HG03469 (cell line): ENCODE measurements around the gene ELF3.
"Not testable (repeated sequence)": the region's sequence is repeated elsewhere in the genome, so short reads cannot be mapped to it uniquely, and the experiment has no call there.

Experiments
- ATAC-seq: cut with Tn5 transposase; IDR thresholded peaks from one replicate; pipeline ENCODE4 v1.9.1; 2021; ENCODE audit warnings: mild to moderate bottlenecking, moderate library complexity, moderate number of reproducible peaks; ENCODE audit not compliant: unreplicated experiment

The ELF3 gene

GRCh38 chr1:202010180-202011015 is at the start of gene ELF3:
Gene ELF3 (plus strand): TSS chr1:202010587. CDS start chr1:202011137, 550 bp downstream.
- no peak for ATAC-seq

DNA sequence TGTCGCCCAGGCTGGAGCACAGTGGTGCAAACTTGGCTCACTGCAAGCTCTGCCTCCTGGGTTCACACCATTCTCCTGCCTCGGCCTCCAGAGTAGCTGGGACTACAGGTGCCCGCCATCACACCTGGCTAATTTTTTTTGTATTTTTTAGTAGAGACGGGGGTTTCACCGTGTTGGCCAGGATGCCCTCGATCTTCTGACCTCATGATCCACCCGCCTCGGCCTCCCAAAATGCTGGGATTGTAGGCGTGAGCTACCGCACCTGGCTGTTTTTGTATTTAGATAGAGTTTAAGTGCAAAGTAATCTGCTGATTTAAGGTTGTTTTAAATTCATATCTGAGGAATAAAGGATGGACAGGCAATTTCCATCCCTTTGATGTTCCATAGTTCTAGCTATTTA is 48.0 kb upstream of the ELF3 start:
- not testable (repeated sequence) for ATAC-seq

GRCh38 chr1:201964261-201964660 is 46.1 kb upstream of the ELF3 start:
- no peak for ATAC-seq

- ATAC-seq, result no peak
These were observed 44.2 kb upstream of the ELF3 start for GRCh38 chr1:201966171-201966570.

- no peak for ATAC-seq
These were observed 42.0 kb upstream of the ELF3 start for GRCh38 chr1:201968202-201968925.

DNA sequence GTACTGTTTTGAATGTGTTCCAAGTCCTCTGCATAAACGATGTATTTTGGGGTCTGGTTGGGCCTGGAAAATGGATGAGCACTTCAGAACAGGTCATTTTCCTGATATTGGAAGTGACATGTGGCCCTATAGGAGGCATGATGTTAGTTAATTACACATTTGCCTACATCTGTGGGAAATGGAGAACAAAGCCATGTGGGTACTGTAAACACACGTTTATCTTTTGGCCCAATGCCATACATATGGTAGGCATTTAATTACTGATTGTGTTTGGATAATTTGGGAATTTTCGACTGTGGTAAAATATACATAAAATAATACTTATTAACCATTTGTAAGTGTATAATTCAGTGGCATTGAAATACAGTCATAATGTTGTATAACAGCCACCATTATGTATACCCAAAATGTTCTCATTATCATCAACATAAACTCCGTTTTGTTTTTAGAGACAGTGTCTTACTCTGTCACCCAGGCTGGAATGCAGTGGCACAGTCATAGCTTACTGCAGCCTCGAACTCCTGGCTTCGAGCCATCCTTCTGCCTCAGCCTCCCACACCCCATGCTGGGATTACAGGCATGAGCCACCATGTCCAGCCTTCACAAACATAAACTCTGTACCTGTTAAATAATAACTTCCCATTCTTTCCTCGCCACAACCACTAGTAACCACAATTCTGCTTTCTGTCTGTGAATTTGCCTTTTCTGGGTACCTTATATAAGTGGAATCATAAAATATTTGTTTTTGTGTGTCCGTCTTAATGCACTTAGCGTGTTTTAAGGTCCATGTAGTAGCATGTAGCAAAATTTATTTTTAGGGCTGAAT is 39.8 kb upstream of the ELF3 start:
- no peak for ATAC-seq

DNA sequence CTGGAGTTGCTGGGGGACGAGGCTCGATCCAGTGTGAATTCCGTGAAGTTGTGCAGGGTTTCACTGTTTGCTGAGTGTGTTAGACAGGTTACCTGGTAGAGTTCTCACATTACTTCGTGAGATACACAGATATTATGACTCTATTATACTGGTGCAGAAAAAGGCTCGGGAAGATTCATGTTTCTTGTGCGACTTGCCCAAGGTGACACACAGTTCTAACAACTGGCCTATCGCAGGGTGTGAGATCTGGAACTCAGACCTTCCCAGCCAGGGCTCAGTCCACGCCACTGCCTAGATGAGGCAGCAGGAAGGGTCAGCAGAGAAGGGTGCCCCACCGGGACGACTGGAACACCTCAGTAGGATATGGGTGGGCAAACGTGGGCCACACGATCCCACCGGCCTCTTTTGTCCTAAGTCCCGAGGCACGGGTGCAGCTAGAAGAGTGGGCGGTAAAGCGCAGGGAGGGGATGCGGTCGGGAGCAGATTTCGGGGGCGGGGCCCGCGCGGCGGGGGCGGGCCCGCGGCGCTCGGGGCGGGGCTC is 28.2 kb upstream of the ELF3 start:
- peak; percentile 6 for ATAC-seq

DNA sequence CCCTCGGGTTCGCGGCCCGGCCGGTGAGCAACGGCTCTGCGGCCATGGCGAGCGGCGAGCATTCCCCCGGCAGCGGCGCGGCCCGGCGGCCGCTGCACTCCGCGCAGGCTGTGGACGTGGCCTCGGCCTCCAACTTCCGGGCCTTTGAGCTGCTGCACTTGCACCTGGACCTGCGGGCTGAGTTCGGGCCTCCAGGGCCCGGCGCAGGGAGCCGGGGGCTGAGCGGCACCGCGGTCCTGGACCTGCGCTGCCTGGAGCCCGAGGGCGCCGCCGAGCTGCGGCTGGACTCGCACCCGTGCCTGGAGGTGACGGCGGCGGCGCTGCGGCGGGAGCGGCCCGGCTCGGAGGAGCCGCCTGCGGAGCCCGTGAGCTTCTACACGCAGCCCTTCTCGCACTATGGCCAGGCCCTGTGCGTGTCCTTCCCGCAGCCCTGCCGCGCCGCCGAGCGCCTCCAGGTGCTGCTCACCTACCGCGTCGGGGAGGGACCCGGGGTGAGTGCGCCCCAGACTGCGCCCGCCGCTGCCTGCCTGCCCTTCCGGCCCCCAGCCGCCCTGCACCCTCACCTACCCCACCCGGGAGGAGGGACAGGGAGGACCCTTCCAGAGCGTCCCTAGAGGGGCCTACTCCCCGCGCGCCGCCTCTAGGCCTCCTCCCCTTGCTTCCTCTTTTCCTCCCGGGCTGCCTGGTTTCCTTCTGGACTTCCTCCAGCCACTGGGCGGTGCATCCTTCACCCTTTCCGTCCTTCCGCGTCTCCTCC is 27.6 kb upstream of the ELF3 start, which contains the start of gene RNPEP:
Gene RNPEP (plus strand): TSS at position 26 of the 757 bp plus-strand sequence. CDS start 19 bp downstream, at position 45.
- peak; percentile 47 for ATAC-seq

GRCh38 chr1:201983380-201983805 is 27.0 kb upstream of the ELF3 start:
- ATAC-seq, result peak; percentile 3

DNA sequence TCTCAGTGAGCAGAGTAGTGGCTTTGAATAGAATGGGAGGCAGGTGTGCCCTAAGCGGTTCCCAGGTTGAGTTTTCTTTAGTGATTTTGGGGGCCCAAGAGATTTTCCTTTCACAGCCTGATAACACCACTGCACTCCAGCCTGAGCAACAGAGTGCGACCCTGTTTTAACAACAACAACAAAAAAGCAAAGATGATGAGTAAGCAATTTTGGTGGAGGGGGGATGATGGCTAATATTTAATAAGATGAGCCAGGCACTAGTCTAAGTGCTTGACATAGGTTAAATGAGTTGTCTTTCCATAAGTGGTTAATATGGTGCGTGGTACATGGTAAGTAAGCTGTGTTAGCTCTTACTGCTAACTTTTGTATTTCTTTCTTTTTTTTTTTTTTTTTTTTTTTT is 25.9 kb upstream of the ELF3 start:
- no peak for ATAC-seq

GRCh38 chr1:201985355-201985754 is 25.0 kb upstream of the ELF3 start:
- no peak for ATAC-seq

DNA sequence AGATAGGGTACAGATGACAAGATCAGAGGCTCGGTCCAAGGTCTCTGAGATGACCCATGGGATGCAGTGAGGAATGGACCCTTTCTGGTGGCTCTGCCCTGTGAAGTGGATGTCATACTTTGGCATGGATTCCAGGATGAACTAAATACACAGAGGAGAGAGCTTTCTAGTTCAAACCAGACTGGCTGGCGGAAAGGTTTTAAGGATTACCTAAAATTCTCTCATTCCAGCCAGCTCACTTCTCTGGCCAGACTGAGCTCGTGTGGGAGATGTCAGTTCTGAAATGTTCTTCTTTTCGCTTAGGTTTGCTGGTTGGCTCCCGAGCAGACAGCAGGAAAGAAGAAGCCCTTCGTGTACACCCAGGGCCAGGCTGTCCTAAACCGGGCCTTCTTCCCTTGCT is 21.8 kb upstream of the ELF3 start:
- ATAC-seq, result no peak

DNA sequence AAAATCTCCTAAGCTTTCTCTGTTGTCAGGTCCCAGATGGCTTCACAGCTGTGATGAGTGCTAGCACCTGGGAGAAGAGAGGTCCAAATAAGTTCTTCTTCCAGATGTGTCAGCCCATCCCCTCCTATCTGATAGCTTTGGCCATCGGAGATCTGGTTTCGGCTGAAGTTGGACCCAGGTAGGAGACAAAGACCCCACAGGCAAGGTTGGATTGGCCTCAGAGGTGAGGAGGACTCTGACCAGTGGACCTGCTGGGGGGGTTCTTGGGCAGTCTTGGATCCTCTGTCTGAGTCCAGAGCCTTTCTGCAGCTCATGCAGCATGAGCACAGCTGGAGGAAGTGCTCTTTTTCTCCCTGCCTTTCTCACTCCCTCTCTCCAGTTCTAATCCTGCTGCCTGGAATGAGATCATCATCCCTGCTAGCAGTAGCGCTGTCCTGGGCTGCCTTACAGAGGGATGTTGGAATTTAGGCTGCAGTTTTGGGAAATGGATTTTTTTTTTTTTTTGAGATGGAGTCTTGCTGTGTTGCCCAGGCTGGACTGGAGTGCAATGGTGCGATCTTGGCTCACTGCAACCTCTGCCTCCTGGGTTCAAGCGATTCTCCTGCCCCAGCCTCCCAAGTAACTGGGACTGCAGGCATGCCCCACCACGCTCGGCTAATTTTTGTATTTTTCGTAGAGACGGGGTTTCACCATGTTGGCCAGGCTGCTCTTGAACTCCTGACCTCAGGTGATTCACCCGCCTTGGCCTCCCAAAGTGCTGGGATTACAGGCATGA is 20.8 kb upstream of the ELF3 start:
- no peak for ATAC-seq

DNA sequence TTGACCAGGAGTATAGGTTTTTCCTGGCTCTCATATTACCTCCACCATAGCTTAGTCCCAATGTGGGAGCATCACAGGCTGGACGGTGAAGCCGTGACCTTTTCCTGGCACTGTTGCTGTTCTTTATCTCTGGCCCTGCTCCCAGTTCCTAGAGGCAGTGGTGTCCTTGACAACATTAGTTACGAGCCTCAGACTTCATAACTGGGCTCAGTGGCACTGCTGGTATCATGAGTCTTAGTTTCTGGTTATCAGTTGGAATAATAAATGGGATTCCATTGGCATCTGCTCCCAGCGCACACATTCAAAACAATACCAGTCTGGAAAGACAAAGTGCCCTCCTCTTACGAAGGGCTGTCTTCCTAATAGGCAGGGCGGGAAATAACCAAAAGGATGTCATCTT is 20.0 kb upstream of the ELF3 start:
- ATAC-seq, result no peak

GRCh38 chr1:201999625-202000238 is 10.7 kb upstream of the ELF3 start:
- no peak for ATAC-seq

DNA sequence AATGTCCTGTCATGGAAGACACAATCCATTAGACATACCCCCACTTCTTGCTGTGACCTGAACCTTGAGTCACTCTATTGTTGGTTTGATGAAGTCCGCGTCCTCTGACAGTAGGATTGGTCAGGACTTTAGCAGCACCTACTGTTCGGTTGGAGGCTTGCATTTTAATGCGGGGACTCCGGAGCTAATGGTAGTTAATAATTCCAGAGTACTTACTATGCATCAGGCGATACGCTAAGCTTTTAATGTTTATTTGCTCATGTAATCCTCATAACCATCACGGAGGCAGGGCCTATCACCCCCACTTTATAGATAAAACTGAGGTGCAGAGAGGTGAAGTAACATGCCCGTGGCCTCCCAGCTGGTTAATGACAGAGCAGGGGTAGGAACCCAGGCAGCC is 7.9 kb upstream of the ELF3 start:
- ATAC-seq, result no peak

DNA sequence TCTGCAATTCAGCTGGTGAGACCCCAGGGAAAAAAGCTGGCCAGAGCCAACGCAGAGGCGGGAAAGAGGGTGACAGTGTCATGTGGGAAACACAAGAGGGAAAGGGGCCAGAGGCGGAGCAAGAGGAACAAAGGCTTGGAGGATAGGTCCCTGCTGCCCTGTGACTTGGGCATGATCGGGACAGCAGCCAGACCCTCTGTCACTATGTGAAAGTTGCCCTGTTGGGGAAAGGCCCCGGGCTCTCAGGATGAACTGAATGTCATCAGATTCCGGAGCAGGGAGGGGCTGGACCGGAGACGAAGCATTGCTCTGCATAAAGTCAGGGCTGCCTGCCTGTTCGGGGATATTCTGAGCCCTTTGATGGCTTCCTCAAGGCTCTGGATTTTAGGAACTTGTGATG is 5.7 kb upstream of the ELF3 start:
- ATAC-seq, result no peak

DNA sequence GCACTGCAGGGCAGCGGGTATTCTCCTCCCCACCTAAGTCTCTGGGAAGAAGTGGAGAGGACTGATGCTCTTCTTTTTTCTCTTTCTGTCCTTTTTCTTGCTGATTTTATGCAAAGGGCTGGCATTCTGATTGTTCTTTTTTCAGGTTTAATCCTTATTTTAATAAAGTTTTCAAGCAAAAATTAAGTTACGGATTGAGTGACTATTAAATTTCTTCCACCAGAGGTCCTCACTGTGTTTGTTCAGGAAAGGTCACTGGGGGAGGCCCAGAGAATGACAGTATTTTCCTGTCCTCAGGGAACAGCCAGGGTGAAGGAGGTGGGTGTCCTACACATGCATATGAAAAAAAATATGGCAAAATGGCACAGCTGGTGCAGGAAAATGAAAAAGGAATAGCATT is 4.4 kb upstream of the ELF3 start:
- no peak for ATAC-seq

DNA sequence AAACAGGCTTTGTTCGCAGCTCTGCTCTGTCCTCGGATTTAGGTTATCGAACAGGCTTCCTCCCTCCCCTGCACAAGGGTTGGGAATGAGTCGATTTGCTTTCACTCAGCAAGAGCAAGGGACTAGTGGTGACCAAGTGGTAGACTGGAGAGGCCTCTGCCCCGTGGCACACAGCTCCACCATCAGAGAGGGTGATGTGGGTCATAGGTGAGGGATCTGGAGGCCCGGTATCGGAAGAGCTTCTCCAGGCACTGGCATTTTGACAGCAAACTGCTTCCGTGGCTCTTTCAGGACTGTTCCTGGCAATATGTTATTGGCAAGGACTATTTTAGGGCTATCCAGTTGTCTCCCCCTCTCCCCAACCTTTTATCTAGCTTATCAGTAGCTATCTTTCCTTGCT is 3.1 kb upstream of the ELF3 start:
- ATAC-seq, result no peak
